ENCODE measurements around the gene STK32C.
"Not testable (repeated sequence)": the region's sequence is repeated elsewhere in the genome, so short reads cannot be mapped to it uniquely, and the experiment has no call there.

The STK32C gene

GRCh38 chr10:132227851-132228390, 79.8 kb downstream of the STK32C start:
- H3K4me3 ChIP-seq (ENCODE audit: low read length): no peak overlapping the region
- no peak for DNase-seq (ENCODE audit: low read depth, low spot score)

DNA sequence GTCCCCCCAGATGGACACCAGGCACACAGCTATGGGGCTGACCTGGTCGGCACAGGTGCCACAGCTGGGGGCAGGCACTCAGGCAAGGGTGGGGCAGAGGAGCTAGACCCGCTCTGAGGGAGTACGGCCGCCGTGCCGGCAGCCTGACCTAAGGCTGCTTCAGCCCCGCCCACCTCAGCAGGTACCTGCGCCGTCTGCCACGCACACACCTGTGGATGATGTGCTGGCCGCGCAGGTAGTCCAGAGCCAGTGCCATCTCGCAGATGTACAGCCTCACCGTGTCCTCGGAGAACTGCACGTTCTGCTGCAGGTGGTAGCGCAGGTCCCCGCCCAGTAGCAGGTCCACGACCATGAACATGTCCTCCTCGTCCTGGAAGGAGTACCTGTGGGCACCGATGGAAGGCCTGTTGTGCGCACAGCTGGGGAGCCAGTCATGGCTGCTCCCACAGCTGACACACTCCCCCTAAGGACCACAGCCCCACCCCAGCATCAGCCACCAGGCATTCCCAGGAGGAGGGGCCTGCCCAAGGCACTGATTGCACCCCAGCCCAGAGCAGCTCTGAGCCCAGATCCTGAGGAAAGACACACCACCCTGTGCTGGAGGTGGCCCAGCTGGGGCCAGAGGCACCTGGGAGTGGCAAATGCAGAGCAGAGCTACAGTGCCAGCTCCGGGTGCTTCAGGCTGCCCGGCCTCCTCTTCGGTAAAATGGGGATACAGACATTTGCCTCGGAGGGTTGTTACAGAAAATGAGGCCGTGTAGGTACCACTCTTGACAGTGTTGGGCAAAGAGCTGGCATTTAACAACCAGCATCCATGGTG, 81.0 kb downstream of the STK32C start:
- H3K4me3 ChIP-seq (ENCODE audit: low read length): no peak overlapping the region
- no peak for DNase-seq (ENCODE audit: low read depth, low spot score)

- no peak overlapping the region for H3K4me3 ChIP-seq (ENCODE audit: low read length)
- DNase-seq (ENCODE audit: low read depth, low spot score): no peak
Measured at GRCh38 chr10:132225849-132226205, 81.9 kb downstream of the STK32C start.

GRCh38 chr10:132225073-132225848, 82.5 kb downstream of the STK32C start:
- no peak overlapping the region for H3K4me3 ChIP-seq (ENCODE audit: low read length)
- no peak for DNase-seq (ENCODE audit: low read depth, low spot score)

DNA sequence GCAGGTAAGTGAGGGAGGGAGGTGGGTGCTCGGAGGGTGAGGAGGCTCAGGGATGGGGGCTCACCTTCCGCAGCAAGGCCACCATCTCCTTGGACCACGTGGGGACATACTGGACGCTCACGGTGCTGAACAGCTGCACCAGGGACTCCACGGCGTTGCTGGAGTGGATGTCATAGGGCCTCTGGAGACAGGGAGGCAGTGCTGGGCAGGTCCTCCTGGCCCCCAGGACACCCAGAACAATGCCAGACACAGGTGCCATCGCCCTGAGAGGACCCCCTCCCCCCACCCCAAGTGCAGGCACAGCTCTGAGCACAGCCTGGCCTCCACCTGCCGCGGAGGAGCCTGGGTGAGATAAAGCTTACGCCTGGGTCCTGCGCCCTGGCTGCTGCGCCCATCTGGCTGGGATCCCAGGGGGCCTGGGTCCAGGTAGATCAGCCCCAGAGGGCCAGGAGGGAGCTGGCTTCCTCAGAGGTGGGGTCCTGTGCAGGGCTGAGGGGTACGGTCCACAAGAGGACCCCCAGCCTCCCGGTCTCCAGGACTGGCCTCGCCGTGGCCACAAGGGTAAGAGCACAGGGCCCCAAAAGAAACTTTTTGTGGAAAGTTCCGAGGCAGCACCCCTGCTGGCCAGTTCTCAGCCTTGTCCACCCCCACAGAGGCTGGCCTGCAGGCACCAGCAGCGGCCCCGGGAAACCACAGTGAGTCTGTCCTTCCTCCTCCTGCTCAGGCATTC, 83.2 kb downstream of the STK32C start:
- no peak overlapping the region for H3K4me3 ChIP-seq (ENCODE audit: low read length)
- no peak for DNase-seq (ENCODE audit: low read depth, low spot score)

GRCh38 chr10:132223611-132224342, 84.0 kb downstream of the STK32C start:
- no peak for DNase-seq (ENCODE audit: low read depth, low spot score)
- H3K4me3 ChIP-seq (ENCODE audit: low read length): no peak overlapping the region

DNA sequence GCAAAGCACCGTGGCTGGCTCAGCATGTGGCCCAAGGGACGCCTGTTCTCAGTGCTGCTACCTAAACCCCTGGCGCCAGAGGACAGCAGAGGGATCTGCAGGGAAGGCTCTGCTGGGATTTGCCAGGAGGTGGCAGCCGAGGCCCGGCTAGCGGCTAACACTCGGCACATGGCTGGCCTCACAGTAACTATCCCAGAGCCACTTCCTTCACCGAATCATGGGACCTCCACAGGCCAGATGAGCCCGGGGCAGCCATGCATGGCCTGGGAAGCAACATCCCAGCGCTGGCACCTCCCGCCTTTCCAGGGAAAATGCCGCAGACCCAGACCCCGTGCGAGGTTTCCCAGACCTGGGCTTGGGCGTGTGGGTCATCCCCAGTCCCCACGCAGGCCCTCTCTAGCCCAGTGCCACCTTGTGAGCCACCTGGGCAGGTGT, 84.6 kb downstream of the STK32C start:
- no peak overlapping the region for H3K4me3 ChIP-seq (ENCODE audit: low read length)

GRCh38 chr10:132222726-132223125, 85.0 kb downstream of the STK32C start:
- no peak for DNase-seq (ENCODE audit: low read depth, low spot score)
- no peak overlapping the region for H3K4me3 ChIP-seq (ENCODE audit: low read length)

More for the DNA sequence above, 84.6 kb downstream of the STK32C start:
- DNase-seq (ENCODE audit: low read depth, low spot score): peak; percentile 32

GRCh38 chr10:132220996-132221395, 86.8 kb downstream of the STK32C start:
- not testable (repeated sequence) for DNase-seq (ENCODE audit: low read depth, low spot score); H3K4me3 ChIP-seq (ENCODE audit: low read length)

DNA sequence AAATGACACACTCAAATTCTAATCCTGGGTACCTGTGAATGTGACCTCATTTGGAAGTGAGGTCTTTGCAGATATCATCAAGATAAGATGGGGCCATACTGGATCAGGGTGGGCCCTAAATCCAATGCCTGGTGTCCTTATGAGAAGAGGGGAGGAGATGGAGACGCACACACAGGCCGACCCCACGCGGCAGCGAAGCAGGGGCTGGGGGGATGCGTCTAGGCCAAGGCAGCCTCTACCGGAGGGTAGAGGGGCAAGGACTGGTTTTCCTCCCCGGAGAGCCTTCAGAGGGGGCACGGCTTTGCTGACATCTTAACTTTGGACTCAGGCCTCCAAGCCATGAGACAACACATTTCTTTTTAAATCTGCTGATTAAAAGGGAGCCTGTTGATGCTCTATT, 87.7 kb downstream of the STK32C start:
- DNase-seq (ENCODE audit: low read depth, low spot score): no peak
- H3K4me3 ChIP-seq (ENCODE audit: low read length): no peak overlapping the region

DNA sequence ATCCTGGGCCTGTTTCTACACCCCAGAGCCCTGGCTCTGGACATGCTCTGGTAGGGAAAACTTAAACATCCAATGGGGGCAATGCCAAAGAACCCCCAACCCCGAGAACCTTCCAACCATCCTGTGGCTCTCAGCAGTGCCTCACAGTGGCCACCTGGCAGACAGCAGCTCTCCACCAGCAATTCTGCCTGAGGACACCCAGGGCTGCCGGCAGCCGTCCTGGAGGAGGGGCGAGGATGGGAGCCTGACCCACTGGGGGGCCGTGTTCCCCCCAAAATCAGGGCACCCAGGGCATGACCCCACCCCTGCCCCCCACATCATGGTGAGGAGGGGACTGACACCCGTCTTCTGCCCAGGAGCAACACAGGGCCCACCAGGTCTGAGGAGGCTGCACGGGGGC, 88.3 kb downstream of the STK32C start:
- no peak overlapping the region for H3K4me3 ChIP-seq (ENCODE audit: low read length)
- DNase-seq (ENCODE audit: low read depth, low spot score): no peak

- DNase-seq (ENCODE audit: low read depth, low spot score); H3K4me3 ChIP-seq (ENCODE audit: low read length): not testable (repeated sequence)
Measured at GRCh38 chr10:132216441-132216840, 91.3 kb downstream of the STK32C start.

GRCh38 chr10:132213917-132214316, 93.8 kb downstream of the STK32C start:
- no peak overlapping the region for H3K4me3 ChIP-seq (ENCODE audit: low read length)
- DNase-seq (ENCODE audit: low read depth, low spot score): no peak

GRCh38 chr10:132212816-132213215, 94.9 kb downstream of the STK32C start:
- no peak for DNase-seq (ENCODE audit: low read depth, low spot score)
- no peak overlapping the region for H3K4me3 ChIP-seq (ENCODE audit: low read length)

GRCh38 chr10:132211246-132211645, 96.5 kb downstream of the STK32C start:
- H3K4me3 ChIP-seq (ENCODE audit: low read length): no peak overlapping the region

DNA sequence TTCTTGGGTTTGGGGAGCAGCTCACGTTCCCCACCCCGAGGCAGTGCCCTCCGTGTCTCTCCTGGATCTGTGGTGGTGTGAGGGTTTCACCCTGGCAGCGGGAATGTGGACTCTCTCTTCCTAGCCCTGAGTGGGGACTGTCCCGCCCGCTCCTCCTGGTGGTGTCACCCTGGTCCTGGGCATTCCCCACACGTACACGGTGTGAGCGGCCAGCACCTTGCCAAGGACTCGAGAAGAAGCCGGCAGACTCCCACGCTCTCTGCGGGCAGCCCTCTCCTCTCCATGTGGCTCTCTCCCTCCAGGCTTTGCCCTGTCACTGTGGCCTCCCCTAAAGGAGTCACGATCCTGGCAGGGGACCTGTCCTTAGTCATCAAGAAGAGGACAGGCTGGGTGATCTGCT, 97.0 kb downstream of the STK32C start:
- no peak overlapping the region for H3K4me3 ChIP-seq (ENCODE audit: low read length)
- no peak for DNase-seq (ENCODE audit: low read depth, low spot score)

More at GRCh38 chr10:132211246-132211645, 96.5 kb downstream of the STK32C start:
- no peak for DNase-seq (ENCODE audit: low read depth, low spot score)

GRCh38 chr10:132209978-132210530, 97.7 kb downstream of the STK32C start:
- H3K4me3 ChIP-seq (ENCODE audit: low read length): no peak overlapping the region
- no peak for DNase-seq (ENCODE audit: low read depth, low spot score)

DNA sequence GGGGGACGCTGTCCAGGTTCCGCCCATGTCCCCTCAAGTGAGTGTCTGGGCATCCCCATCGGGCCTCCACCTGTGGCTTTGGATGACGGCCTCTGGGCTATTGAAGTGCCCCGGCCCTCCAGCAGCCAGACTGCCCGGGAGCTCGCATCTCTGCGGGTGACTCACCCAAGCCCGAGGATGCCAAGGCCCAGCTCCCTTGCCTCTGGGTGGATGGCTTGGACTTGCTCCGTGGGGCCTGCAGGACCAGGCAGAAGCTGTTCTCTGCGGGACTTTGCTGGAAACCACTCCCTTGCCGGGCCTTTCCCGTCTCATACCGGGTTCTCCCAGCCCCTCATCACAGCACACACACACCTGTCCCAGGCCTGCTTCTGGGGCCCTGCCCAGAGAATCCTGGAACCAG, 98.6 kb downstream of the STK32C start:
- DNase-seq (ENCODE audit: low read depth, low spot score): no peak
- H3K4me3 ChIP-seq (ENCODE audit: low read length): no peak overlapping the region

All from Jurkat, Clone E6-1 (cell line).